DMS153 treated with DMSO at 0.1 percent for 48 hours (cell line): ENCODE data around the gene NLK.
A peak's percentile ranks its signal among the peaks of the same experiment; 100 is the strongest.
"Not testable (repeated sequence)": the region's sequence is repeated elsewhere in the genome, so short reads cannot be mapped to it uniquely, and the experiment has no call there.

ENCODE experiments used
- DNase-seq: peaks from one replicate; lab custom pipeline; 2025; ENCODE audit not compliant: unreplicated experiment; lab: John Stamatoyannopoulos, UW

Gene NLK

DNA sequence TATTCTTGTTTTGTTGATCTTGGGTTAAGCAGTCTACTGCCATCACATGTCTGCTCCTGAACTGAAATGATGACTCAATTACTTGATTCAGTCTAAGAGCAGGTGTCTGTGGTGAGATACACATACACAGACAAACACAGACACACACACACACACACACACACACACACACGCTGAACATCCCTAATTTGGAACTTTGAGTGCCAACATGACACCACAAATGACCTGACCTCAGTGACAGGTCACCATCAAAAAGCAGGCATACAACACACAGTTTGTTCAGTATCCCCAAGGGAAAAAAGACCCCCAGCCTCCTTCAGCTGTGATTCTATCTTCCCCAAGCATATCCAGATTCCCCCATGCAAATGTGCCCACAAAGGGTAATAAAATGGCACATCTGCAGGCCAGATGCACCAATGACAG is 146.4 kb downstream of the NLK start:
- no peak for DNase-seq

DNA sequence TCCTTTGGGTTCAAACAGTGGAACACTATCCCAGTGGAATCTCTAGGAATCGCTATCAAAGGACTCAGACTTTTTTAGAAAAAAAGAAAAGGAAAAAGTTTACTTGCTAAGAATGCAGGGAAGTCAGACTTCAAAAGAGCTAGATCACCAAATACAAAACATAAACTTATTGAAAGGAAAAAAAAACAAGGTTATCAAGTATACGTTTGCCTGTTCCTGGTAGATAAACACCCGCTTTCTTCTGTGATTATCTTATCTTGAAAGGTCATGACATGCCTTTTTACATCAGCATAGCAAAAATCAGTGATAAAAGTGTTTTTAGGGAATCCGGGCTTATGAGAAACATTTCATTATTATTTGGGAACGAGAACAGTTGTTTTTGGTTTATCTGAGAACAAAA is 147.2 kb downstream of the NLK start:
- no peak for DNase-seq

- no peak for DNase-seq
These were observed 148.5 kb downstream of the NLK start for GRCh38 chr17:28191018-28191417.

DNA sequence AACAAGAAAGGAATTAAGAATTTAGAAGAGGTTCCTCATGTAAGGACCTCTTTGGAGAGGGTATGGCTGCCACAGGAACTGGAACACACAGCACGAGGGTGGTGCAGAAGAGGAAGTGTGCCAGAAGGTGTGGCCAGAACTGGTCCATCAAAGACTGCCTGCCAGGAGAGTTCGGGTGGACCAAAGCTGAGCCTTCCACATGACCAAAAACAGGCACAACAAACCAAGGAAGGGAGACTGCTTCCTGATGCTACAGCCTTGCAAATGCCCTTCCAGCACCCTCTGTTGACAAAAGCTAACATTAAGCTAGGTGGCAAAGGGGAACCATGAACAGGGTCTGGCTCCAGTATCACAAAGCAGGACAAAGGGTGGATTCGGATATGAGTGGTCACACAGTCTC is 150.8 kb downstream of the NLK start:
- DNase-seq = no peak

- DNase-seq = no peak
These were observed 151.9 kb downstream of the NLK start for GRCh38 chr17:28194382-28194781.

DNA sequence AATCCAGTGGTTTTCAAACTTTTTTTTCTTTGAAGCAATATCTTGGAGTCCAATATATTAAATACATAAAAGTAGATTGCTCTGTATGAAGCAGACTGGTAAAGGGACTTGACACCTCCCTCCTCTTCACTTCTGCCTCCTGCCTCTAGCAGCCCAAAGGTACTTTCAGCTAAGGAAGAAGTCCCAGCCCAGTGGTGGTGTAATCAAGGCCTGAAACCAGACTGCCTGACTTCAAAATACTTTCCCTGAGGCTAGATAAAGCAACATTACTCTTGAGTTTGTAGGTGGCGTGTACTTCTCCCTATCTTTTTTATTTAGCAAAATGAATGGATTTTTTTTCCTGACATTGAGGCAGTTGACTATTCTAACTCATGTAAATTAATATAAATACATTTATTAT is 154.2 kb downstream of the NLK start:
- DNase-seq = no peak

- DNase-seq = no peak
These were observed 156.6 kb downstream of the NLK start for GRCh38 chr17:28199115-28199514.

- no peak for DNase-seq
These were observed 157.3 kb downstream of the NLK start for GRCh38 chr17:28199728-28200127.

DNA sequence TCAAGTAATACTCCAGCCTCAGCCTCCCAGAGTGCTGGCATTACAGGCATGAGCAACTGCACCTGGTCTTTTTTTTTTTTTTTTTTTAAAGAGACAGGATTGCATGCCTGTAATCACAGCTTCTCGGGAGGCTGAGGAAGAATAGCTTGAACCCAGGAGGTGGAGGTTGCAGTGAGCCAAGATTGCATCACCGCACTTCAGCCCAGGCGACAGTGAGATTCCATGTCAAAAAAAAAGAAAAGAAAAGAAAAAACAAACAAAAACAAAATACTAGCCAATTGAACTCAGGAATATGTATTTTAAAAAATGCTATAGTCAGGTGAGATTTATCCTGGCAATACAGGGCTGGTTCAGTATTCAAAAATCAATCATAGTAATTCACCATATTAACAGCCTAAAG is 158.8 kb downstream of the NLK start:
- no peak for DNase-seq

DNA sequence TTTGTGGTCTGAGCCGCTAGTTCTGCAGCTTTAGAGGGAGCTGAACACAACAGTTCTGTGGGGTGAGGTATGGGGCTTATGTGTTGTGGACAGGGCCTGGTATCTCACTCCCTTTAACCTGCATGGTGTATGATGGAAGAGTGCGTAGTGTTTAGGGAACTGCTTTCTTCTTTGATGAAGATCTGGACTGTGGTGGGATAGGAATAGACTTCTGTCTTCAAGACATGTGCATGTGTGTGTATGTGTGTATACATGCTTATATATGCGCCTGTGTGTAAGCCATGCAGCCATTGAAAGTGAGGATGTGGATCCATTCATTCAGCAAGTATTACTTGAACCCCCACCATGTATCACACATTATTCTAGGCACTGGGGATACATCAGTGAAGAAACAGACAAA is 161.8 kb downstream of the NLK start:
- no peak for DNase-seq

DNA sequence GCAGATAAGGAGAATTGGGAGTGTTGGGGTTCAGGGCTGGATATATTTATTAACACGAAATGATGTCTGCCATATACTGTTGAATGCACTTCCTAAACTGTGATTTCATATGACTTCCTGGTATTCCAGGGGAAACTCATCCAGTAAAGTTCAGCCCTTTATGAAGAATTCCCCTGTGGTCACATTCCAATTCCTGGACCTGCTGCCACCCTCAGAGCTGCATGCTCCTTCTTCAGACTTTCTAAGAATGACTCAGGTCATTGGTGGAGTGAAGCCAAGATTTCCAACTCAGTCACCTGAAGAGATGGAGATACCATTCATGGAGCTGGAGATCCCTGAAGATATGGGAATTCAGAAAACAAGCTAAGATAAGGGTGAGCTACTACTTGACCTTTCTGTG is 162.3 kb downstream of the NLK start:
- no peak for DNase-seq

- DNase-seq = no peak
These were observed 163.8 kb downstream of the NLK start for GRCh38 chr17:28206292-28206691.

GRCh38 chr17:28211811-28212210 is 169.3 kb downstream of the NLK start:
- DNase-seq = no peak

DNA sequence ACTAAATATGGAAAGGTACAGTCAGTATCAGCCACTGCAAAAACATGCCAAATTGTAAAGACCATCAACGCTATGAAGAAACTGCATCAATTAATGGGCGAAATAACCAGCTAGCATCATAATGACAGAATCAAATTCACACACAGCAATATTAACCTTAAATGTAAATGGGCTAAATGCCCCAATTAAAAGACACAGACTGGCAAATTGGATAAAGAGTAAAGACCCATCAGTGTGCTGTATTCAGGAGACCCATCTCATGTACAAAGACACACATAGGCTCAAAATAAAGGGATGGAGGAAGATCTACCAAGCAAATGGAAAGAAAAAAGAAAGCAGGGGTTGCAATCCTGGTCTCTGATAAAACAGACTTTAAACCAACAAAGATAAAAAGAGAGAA is 171.1 kb downstream of the NLK start:
- not testable (repeated sequence) for DNase-seq

- no peak for DNase-seq
These were observed 173.6 kb downstream of the NLK start for GRCh38 chr17:28216052-28216451.

GRCh38 chr17:28216528-28216927 is 174.1 kb downstream of the NLK start:
- DNase-seq = no peak

GRCh38 chr17:28219771-28220170 is 177.3 kb downstream of the NLK start:
- no peak for DNase-seq

- DNase-seq = no peak
These were observed 179.4 kb downstream of the NLK start for GRCh38 chr17:28221751-28222414.

DNA sequence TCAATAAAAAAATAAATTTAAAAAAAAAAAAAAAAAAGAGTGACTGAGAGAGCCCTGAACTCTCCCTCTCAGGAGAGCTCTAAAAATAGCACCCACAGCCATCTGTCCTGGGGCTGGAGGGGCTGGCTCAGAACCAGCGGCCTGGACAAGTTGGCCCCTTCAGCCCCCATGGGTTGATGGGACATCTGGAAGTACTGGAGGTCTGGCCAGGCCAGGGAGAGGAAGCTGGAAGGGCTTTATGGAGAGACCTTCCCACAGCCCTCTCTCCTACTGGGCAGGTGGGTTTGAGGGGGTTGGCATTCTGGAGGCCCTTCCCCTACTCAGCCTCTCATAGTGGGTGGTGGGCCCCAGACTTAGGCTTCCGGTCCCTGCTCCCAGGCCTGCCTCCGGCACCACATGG is 182.8 kb downstream of the NLK start:
- DNase-seq = no peak

- no peak for DNase-seq
These were observed 183.4 kb downstream of the NLK start for GRCh38 chr17:28225867-28226266.

DNA sequence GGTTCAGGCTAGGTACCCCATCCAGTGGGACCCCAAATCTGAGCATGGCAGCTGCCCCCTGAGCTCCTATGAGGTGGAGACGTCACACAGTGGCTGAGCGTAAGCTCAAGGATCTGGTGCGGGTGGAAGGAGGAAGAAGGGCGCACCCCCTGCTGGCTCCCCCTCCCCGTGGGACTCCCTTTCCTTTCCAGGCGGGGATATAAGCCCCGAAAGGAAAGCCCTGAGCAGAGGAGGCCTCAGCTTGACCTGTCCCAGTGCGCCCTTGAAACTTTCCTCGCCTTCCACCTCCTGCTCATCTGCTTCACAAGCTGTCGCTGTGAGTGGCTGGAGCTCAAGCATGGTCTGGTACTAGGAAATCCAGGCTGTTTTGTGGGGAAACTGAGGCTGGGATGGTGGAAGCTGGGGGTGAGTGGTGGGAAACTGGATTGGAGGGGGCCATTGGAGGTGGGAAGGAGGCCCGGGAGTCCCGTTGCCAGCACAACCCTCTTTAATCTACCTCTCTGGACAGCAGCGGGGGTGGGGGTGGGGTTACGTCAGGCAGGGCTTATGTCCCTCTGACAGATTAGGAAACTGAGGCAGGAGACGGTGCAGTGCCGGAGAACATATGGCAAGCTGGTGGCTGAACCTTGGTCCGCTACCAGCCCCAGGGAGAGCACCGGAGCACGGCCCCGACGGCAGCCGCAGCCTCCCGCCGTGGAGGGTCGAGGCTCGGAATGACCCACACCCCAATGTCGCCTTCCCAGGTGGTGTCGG is 184.3 kb downstream of the NLK start:
- no peak for DNase-seq

- peak; percentile 99 for DNase-seq
These were observed 185.0 kb downstream of the NLK start for GRCh38 chr17:28227316-28228108.
